ENCODE measurements around the gene CHRNA4.

CHRNA4 gene

GRCh38 chr20:63377951-63378381, 16.8 kb upstream of the CHRNA4 start:
- Mint-ChIP-seq H3K4me3 (no peak overlapping the region), H3K27ac (no peak overlapping the region), H3K4me1 (ENCODE audit: low read depth) (peaks cover 9% of the 10 kb centered on the region), H3K36me3 (ENCODE audit: low read depth) (no peaks in the 10 kb centered on the region), H3K9me3 (no peaks in the 10 kb centered on the region), H3K27me3 (peaks cover 42% of the 10 kb centered on the region)
- intact Hi-C loops (cut with micrococcal nuclease), result no loop called here

- Mint-ChIP-seq H3K27ac (no peak overlapping the region), H3K36me3 (ENCODE audit: low read depth) (no peaks in the 10 kb centered on the region), H3K27me3 (peaks cover 41% of the 10 kb centered on the region), H3K4me3 (no peak overlapping the region), H3K9me3 (no peaks in the 10 kb centered on the region), H3K4me1 (ENCODE audit: low read depth) (peaks cover 9% of the 10 kb centered on the region)
- intact Hi-C loops (cut with micrococcal nuclease), result no loop called here
Measured at GRCh38 chr20:63377256-63377941, 16.2 kb upstream of the CHRNA4 start.

DNA sequence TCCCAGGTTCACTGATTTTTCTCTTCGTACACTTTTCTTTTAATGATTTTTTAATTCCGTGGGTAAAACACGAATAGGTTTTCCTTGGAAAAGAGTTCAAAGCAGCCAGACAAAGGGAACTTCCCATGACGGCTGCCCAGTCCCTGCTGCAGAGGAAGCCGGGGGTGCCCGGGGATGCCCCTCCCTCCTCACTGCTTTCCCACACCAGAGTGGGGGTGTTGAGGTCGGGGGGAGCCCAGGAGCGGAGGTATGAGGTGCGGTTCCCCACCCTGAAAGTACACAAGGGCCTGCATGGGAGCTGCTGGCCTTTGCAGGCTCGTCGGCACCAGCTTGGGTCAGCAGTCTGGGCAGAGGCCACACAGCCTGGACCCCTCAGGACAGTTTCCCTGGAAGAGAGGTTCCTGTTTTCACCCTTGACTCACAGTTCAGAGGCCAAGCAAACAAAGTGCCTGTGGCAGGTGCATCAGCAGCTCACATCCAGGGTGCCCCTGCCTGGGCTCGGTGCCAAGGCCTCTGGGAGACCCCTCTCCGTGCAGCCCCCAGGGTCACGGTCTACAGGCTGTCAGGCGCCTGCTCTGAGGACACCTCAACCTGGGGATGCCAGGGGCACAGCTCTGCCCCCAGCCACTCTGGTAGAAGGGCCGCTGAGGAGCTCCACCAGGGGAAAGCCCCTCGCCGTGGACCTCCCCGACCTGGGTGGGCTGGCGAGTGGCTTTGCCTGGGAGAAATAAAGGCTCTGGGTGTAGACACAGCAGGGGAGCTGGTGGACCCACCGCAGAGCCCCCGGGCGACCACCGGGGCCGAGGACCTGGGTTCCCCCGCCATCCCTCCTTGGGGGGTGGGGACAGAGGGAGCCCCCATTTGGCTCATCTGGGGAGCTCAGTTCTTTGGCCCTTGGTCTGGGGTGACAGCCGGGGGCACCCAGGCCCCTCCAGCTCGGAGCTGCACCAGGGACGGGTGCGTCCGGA, 15.4 kb upstream of the CHRNA4 start:
- Mint-ChIP-seq H3K36me3 (ENCODE audit: low read depth) (no peaks in the 10 kb centered on the region), H3K4me3 (no peak overlapping the region), H3K4me1 (ENCODE audit: low read depth) (peaks cover 9% of the 10 kb centered on the region), H3K27ac (no peak overlapping the region), H3K9me3 (no peaks in the 10 kb centered on the region), H3K27me3 (peaks cover 42% of the 10 kb centered on the region)
- intact Hi-C loops (cut with micrococcal nuclease), result no loop called here

DNA sequence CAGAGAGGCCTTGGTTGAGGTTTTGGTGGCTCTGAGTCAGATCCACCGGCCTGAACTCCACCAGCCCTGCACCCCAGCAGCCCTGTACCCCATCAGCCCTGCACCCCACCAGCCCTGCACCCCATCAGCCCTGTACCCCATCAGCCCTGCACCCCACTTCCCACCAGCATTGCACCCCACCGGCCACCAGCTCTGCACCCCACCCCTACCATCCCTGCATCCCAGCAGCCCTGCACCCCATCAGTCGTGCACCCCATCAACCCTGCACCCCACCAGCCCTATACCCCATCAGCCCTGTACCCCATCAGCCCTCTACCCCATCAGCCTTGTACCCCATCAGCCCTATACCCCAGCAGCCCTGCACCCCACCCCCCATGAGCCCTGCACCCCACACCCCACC, 14.3 kb upstream of the CHRNA4 start:
- no peaks in the 10 kb centered on the region for H3K9me3 Mint-ChIP-seq
- no peak overlapping the region for H3K27ac Mint-ChIP-seq
- H3K36me3 Mint-ChIP-seq (ENCODE audit: low read depth), result no peaks in the 10 kb centered on the region
- H3K4me3 Mint-ChIP-seq, result no peak overlapping the region
- peaks cover 42% of the 10 kb centered on the region for H3K27me3 Mint-ChIP-seq
- H3K4me1 Mint-ChIP-seq (ENCODE audit: low read depth), result peaks cover 9% of the 10 kb centered on the region
- intact Hi-C loops (cut with micrococcal nuclease), result no loop called here

DNA sequence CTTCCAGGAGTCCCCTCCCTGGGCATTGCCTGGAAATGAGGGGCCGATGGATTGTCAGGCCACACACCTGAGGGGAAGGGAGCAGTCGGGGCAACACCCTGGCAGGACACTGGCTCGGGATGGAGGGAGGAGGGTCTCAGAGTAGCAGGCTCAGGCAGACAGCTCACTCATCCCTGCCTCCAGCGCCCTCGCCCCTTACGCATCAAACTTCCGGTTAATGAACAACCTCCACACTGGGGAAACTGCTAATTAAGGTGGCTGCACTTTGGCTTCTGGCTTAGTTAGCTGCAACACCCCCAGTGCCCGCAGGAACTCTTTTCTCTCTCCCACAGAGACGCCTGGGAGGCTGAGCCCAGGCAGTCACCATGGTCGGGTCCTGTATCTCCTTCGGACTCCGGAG, 13.4 kb upstream of the CHRNA4 start:
- H3K36me3 Mint-ChIP-seq (ENCODE audit: low read depth), result no peaks in the 10 kb centered on the region
- H3K27me3 Mint-ChIP-seq, result peaks cover 40% of the 10 kb centered on the region
- H3K9me3 Mint-ChIP-seq, result no peaks in the 10 kb centered on the region

GRCh38 chr20:63373996-63374395, 12.8 kb upstream of the CHRNA4 start:
- peaks cover 9% of the 10 kb centered on the region for H3K4me1 Mint-ChIP-seq (ENCODE audit: low read depth)
- H3K9me3 Mint-ChIP-seq, result no peaks in the 10 kb centered on the region
- no peaks in the 10 kb centered on the region for H3K36me3 Mint-ChIP-seq (ENCODE audit: low read depth)
- intact Hi-C loops (cut with micrococcal nuclease), result no loop called here
- H3K27ac Mint-ChIP-seq, result no peak overlapping the region
- no peak overlapping the region for H3K4me3 Mint-ChIP-seq
- peaks cover 38% of the 10 kb centered on the region for H3K27me3 Mint-ChIP-seq

More for the DNA sequence above, 13.4 kb upstream of the CHRNA4 start:
- H3K27ac Mint-ChIP-seq, result no peak overlapping the region
- peaks cover 9% of the 10 kb centered on the region for H3K4me1 Mint-ChIP-seq (ENCODE audit: low read depth)
- no peak overlapping the region for H3K4me3 Mint-ChIP-seq
- intact Hi-C loops (cut with micrococcal nuclease), result no loop called here

DNA sequence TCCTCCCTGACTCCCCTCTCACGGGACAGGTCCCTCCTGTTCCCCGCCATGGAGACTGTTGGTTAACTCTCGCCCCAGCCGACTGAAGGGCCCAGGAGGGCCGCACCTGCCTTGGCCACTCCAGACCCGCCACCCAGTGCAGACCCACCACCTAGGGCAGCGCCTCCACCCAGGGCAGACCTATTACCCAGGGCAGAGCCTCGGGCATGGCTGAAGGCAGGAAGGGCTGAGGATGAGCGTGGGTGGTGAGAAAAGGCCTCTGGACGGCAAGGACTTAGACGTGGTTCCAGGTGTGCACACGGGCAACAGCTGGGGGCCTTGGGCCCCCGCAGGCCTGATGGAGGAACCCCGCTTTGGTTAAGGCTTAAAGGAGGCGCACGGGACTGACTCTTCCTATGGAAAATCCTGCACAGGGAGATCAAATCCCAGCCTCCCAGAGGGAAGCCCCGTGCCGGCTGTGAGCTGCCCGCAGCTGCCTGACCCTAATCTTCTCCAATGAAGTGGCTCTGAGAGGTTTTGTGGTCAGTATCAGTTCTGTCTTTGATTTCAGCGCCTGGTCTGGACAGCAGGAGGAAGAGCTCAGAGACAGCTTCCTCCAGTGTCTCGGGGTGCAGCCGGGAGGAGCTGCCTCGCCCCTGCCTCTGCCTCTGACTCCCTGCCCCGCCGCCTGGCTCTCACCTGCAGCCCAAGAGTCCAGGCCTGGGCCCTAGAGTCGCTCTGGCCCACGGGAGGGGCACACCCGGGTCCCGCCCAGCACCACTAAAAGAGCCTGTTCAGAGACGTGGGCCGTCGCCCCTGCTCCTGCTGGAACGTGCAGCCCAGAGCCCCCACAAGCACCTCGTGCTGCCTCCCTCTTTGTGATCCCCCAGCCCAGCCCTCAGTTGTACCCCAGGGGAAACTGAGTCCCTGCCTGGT, 12.1 kb upstream of the CHRNA4 start:
- peaks cover 31% of the 10 kb centered on the region for H3K27me3 Mint-ChIP-seq
- no peaks in the 10 kb centered on the region for H3K36me3 Mint-ChIP-seq (ENCODE audit: low read depth)
- H3K9me3 Mint-ChIP-seq, result no peaks in the 10 kb centered on the region
- intact Hi-C loops (cut with micrococcal nuclease), result no loop called here
- H3K4me1 Mint-ChIP-seq (ENCODE audit: low read depth), result peaks cover 9% of the 10 kb centered on the region
- no peak overlapping the region for H3K27ac Mint-ChIP-seq
- no peak overlapping the region for H3K4me3 Mint-ChIP-seq

GRCh38 chr20:63371291-63371865, 10.2 kb upstream of the CHRNA4 start:
- no peaks in the 10 kb centered on the region for H3K36me3 Mint-ChIP-seq (ENCODE audit: low read depth)
- peaks cover 15% of the 10 kb centered on the region for H3K27me3 Mint-ChIP-seq
- H3K27ac Mint-ChIP-seq, result no peak overlapping the region
- H3K9me3 Mint-ChIP-seq, result no peaks in the 10 kb centered on the region
- intact Hi-C loops (cut with micrococcal nuclease), result no loop called here
- H3K4me1 Mint-ChIP-seq (ENCODE audit: low read depth), result peaks cover 5% of the 10 kb centered on the region
- no peak overlapping the region for H3K4me3 Mint-ChIP-seq

DNA sequence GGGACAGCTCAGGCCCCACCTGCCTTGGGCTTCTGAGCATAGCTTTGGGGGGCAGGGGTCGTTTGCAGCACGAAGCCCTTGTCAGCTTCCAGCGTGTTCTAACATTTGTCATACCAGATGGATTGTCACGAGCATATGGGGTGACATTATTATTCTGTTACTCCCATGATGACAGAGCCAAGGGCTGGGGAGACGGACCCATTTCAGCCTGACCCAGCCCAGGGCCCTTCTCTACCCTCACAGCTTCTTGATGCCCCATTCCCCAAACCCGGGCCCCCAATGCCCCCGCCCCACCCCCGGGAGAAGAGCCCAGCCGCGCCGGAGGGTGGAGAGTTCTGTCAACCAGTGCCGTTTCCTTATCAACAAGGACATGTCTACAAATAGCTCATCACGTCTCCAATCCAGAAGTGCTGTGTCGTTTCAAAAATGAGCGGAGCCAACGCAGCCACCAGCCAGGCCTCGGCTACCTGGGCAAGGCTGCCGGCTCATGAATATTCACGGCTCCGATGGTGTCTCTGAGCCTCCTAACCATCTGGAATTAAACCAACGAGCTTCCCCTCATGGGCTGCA, 9.6 kb upstream of the CHRNA4 start:
- peaks cover 11% of the 10 kb centered on the region for H3K27me3 Mint-ChIP-seq
- no peak overlapping the region for H3K27ac Mint-ChIP-seq
- intact Hi-C loops (cut with micrococcal nuclease), result no loop called here
- no peaks in the 10 kb centered on the region for H3K4me1 Mint-ChIP-seq (ENCODE audit: low read depth)
- H3K4me3 Mint-ChIP-seq, result no peak overlapping the region
- H3K9me3 Mint-ChIP-seq, result no peaks in the 10 kb centered on the region
- no peaks in the 10 kb centered on the region for H3K36me3 Mint-ChIP-seq (ENCODE audit: low read depth)

DNA sequence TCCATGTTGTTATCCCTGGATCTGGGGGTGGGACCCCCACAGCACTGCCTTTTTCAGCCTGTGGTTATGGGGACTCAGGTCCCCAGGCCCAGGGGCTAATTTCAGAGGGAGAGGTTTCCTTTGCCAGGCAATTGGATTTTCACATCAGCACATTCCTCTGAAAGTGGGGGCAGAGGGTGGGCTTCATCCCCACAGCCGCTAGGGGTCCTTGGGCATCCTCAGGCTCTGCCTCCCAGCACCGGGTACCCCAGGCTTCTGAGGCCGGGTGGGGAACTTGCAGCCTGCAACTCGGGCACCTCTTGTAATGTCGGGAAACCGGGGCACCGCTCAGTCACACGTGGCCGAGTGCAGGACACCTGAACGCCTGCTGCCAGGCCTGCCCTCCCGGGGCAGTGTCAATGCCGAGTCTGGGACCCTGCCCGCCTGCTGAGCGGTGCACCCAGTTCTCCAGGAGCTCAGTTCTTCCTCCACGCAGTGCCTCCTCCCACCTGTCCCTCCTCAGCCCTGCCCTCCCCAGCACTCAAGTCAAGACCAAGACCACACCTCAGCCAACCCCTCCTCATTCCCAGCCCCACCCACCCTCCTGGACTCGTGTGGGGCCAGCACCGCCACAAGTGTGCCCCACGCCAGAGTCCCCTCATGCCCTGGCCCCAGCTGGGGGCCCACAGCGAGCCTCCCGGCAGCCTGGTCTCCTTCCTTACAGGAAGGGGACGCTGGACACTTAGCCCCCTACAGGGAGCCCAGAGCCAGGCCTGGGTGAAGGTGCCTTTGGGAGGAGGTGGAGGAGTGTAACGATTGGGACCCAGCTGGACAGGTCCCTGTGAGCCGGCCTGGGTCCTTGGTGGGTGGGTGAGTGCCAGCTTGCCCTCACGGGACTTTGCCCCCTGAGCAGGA, 8.8 kb upstream of the CHRNA4 start:
- H3K27ac Mint-ChIP-seq, result no peak overlapping the region
- peaks cover 11% of the 10 kb centered on the region for H3K27me3 Mint-ChIP-seq
- no peaks in the 10 kb centered on the region for H3K9me3 Mint-ChIP-seq
- no peaks in the 10 kb centered on the region for H3K4me1 Mint-ChIP-seq (ENCODE audit: low read depth)
- intact Hi-C loops (cut with micrococcal nuclease), result no loop called here
- H3K36me3 Mint-ChIP-seq (ENCODE audit: low read depth), result no peaks in the 10 kb centered on the region
- no peak overlapping the region for H3K4me3 Mint-ChIP-seq

GRCh38 chr20:63369024-63369530, 7.9 kb upstream of the CHRNA4 start:
- no peaks in the 10 kb centered on the region for H3K36me3 Mint-ChIP-seq (ENCODE audit: low read depth)
- no peaks in the 10 kb centered on the region for H3K9me3 Mint-ChIP-seq
- no peaks in the 10 kb centered on the region for H3K4me1 Mint-ChIP-seq (ENCODE audit: low read depth)
- H3K27ac Mint-ChIP-seq, result no peak overlapping the region
- peaks cover 7% of the 10 kb centered on the region for H3K27me3 Mint-ChIP-seq
- intact Hi-C loops (cut with micrococcal nuclease), result no loop called here
- H3K4me3 Mint-ChIP-seq, result no peak overlapping the region

- no peaks in the 10 kb centered on the region for H3K9me3 Mint-ChIP-seq
- no peak overlapping the region for H3K4me3 Mint-ChIP-seq
- H3K27me3 Mint-ChIP-seq, result peaks cover 5% of the 10 kb centered on the region
- no peaks in the 10 kb centered on the region for H3K4me1 Mint-ChIP-seq (ENCODE audit: low read depth)
- no peaks in the 10 kb centered on the region for H3K36me3 Mint-ChIP-seq (ENCODE audit: low read depth)
- intact Hi-C loops (cut with micrococcal nuclease), result no loop called here
- no peak overlapping the region for H3K27ac Mint-ChIP-seq
Measured at GRCh38 chr20:63368151-63368550, 7.0 kb upstream of the CHRNA4 start.

All from dendritic cell treated with granulocyte-macrophage colony-stimulating factor and Interleukin-4, amounts not matched to agents 40 ng/mL and 50 ng/mL, for 4 days (primary cell).